ENCODE measurements around the gene PIK3CB.

The PIK3CB gene

DNA sequence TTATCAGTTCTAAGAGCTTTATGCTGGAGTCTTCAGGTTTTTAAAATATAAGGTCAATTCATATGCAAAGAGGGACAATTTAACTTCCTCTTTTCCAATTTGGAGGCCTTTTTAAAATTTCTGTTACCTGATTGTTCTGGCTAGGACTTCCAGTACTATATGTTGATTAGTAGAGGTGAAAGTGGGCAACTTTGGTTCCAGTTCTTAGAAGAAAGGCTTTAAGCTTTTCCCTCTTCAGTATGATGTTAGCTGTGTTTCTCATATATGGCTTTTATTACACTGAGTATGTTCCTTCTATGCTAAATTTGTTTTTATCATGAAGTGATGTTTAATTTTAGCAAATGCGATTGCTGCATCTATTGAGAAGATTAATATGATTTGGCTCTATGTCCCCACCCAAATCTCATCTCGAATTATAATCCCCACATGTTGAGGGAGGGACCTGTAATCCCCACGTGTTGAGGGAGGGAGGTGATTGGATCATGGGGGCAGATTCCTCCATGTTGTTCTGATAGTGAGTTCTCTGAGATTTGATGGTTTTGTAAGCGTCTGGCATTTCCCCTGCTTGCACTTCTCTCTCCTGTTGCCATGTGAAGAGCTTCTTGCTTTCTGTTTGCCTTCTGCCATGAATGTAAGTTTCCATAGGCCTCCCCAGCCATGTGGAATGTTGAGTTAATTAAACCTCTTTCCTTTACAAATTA, 192.4 kb downstream of the PIK3CB start:
- TF ChIP-seq, protein P1, sequence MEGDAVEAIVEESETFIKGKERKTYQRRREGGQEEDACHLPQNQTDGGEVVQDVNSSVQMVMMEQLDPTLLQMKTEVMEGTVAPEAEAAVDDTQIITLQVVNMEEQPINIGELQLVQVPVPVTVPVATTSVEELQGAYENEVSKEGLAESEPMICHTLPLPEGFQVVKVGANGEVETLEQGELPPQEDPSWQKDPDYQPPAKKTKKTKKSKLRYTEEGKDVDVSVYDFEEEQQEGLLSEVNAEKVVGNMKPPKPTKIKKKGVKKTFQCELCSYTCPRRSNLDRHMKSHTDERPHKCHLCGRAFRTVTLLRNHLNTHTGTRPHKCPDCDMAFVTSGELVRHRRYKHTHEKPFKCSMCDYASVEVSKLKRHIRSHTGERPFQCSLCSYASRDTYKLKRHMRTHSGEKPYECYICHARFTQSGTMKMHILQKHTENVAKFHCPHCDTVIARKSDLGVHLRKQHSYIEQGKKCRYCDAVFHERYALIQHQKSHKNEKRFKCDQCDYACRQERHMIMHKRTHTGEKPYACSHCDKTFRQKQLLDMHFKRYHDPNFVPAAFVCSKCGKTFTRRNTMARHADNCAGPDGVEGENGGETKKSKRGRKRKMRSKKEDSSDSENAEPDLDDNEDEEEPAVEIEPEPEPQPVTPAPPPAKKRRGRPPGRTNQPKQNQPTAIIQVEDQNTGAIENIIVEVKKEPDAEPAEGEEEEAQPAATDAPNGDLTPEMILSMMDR (IDR thresholded peaks at IDR 0.05; ENCODE audit: low read depth, low read length): no peak
- DNase-seq: no peak
- Histone ChIP-seq H3K27me3 (ENCODE audit: insufficient read depth, low read depth, severe bottlenecking) (no peaks in the 10 kb centered on the region), H3K36me3 (no peaks in the 10 kb centered on the region), H3K9me3 (ENCODE audit: severe bottlenecking) (peaks cover 11% of the 10 kb centered on the region), H3K4me3 (ENCODE audit: low read depth, low read length) (no peak overlapping the region), H3K27ac (no peak overlapping the region)

DNA sequence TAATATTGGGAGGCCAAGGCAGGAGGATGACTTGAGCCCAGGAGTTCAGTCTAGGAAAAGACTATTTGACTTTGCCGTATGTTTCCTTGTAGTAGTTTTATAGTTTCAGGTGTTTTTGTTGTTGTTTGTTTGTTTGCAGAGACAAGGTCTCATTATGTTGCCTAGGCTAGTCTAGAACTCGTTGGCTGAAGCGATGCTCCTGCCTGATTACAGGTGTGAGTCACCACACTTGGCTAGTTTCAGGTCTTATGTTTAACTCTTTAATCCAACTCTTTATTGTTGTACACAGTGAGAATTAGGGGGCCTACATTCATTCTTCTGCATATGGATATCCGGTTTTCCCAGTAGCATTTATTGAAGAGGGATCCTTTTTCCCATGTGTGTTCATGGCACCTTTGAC, 194.2 kb downstream of the PIK3CB start:
- Histone ChIP-seq H3K27me3 (ENCODE audit: insufficient read depth, low read depth, severe bottlenecking) (no peaks in the 10 kb centered on the region), H3K4me3 (ENCODE audit: low read depth, low read length) (no peak overlapping the region), H3K27ac (no peak overlapping the region), H3K9me3 (ENCODE audit: severe bottlenecking) (peaks cover 11% of the 10 kb centered on the region), H3K36me3 (no peaks in the 10 kb centered on the region; the same call in 1 of the 2 replicates)
- TF ChIP-seq, protein P1 (IDR thresholded peaks at IDR 0.05; ENCODE audit: low read depth, low read length): no peak
- no peak for DNase-seq

DNA sequence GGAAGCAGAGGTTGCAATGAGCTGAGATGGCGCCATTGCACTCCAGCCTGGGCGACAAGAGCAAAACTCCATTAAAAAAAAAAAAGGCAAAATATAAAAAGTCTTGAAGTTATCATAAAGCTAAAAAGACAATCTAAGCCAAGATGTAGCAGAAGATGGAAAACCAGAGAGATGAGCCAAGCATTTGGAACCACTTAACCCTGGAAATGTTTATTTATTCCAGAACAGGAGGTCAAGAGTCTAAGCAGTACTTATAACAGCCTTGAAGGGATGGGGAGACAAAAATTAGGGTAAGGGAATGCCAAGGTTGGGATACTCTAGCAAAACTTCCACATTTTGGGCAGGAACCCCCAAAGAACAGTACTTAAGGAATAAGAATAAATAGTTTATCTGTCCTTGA, 196.1 kb downstream of the PIK3CB start:
- Histone ChIP-seq H3K4me3 (ENCODE audit: low read depth, low read length) (no peak overlapping the region), H3K9me3 (ENCODE audit: severe bottlenecking) (peaks cover 11% of the 10 kb centered on the region), H3K27ac (no peak overlapping the region), H3K36me3 (no peaks in the 10 kb centered on the region; the same call in 1 of the 2 replicates), H3K27me3 (ENCODE audit: insufficient read depth, low read depth, severe bottlenecking) (no peaks in the 10 kb centered on the region)
- TF ChIP-seq, protein P1 (IDR thresholded peaks at IDR 0.05; ENCODE audit: low read depth, low read length): no peak
- DNase-seq: no peak

DNA sequence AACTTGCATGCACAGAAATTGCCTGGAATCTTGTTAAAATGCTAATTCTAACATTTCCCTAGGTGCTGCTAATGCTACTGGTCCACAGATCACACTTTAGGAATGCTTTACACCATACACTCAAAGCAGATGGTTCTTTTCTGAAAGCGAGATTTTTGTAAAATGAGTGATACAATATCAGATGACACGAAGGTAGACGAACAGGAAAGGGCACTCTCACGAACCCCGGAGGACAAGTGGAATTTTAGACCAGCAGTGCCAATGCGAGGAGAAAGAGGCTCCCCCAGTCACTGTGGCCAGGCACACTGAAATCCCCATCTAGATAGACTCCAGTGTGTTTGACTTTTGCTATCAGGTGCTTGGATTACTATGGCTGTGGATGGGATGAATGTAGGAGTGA, 205.2 kb downstream of the PIK3CB start:
- no peak overlapping the region for H3K27ac ChIP-seq
- TF ChIP-seq, protein P1 (IDR thresholded peaks at IDR 0.05; ENCODE audit: low read depth, low read length): no peak
- H3K4me3 ChIP-seq (ENCODE audit: low read depth, low read length): no peak overlapping the region
- no peaks in the 10 kb centered on the region for H3K27me3 ChIP-seq (ENCODE audit: insufficient read depth, low read depth, severe bottlenecking)
- H3K36me3 ChIP-seq: peaks cover 3% of the 10 kb centered on the region; the same call in 1 of the 2 replicates
- no peak for DNase-seq
- no peaks in the 10 kb centered on the region for H3K9me3 ChIP-seq (ENCODE audit: severe bottlenecking)

DNA sequence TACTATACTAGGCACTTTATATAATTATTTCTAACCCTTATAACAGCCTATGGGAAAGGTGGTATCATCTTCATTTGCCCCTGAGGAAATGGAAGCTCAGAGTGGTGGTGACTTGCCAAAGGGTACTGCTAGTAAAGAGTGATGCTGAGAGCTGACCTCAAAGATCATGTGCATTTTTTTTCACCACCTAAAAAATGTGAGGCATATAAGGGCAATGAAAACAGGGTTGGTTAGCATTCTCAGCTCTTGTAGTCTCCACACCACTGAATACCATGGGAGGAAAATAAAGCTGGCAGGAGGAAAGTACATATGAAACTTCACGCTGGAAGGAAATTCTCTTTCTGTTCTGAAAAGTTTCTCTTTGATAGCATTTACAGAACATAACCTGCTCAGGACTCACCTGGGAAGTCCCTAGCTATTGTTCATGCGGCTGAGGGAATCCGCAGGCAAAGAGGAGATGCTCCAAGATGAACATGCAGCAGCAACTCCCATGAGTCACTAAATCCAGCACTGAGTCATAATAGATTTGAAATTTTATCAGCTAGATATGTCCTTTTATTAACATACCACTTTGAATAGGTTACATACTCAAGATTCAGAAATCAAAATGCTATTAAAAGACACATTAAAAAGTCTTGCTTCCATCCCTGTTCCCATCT, 208.9 kb downstream of the PIK3CB start:
- TF ChIP-seq, protein P1 (IDR thresholded peaks at IDR 0.05; ENCODE audit: low read depth, low read length): no peak
- DNase-seq: no peak
- H3K4me3 ChIP-seq (ENCODE audit: low read depth, low read length): no peak overlapping the region
- no peaks in the 10 kb centered on the region for H3K27me3 ChIP-seq (ENCODE audit: insufficient read depth, low read depth, severe bottlenecking)
- H3K9me3 ChIP-seq (ENCODE audit: severe bottlenecking): no peaks in the 10 kb centered on the region
- H3K27ac ChIP-seq: no peak overlapping the region
- H3K36me3 ChIP-seq: peaks cover 7% of the 10 kb centered on the region; the same call in 1 of the 2 replicates

Measured in WERI-Rb-1 (cell line).